HL-60 (cell line): Measurements from ENCODE around the gene RRH.

Experiments
- CTCF ChIP-seq: IDR thresholded peaks from one replicate; pipeline ENCODE4 v1.5.1; 2011; ENCODE audit warnings: low read length, control low read depth, inconsistent platforms; ENCODE audit not compliant: insufficient read depth
- GABPA ChIP-seq: IDR thresholded peaks from 2 replicates; pipeline ENCODE4 v1.6.1; 2012; ENCODE audit warnings: low read depth
- POLR2AphosphoS5 ChIP-seq: IDR thresholded peaks from 2 replicates; pipeline ENCODE4 v1.6.1; 2012; ENCODE audit warnings: low read depth
- REST ChIP-seq: IDR thresholded peaks from 2 replicates; pipeline ENCODE4 v1.6.1; 2012; ENCODE audit warnings: low read depth; ENCODE audit not compliant: insufficient replicate concordance
- SPI1 ChIP-seq: IDR thresholded peaks from 2 replicates; pipeline ENCODE4 v1.6.1; 2012; ENCODE audit warnings: low read depth, mild to moderate bottlenecking, borderline replicate concordance

- TF ChIP-seq CTCF (no peak), SPI1 (no peak), POLR2AphosphoS5 (no peak), REST (no peak), GABPA (no peak)
Measured at GRCh38 chr4:109818268-109818667, 9.5 kb upstream of the RRH start.
